Embryonic facial prominence (tissue), 1 donor: ENCODE data around the gene HLA-DOA.
A peak's percentile ranks its signal among the peaks of the same experiment; 100 is the strongest.

Experiments used
- DNase-seq: peaks from one replicate; pipeline ENCODE4 v3.0.0-alpha.2; 2016; ENCODE audit errors: extremely low spot score

Gene HLA-DOA

DNA sequence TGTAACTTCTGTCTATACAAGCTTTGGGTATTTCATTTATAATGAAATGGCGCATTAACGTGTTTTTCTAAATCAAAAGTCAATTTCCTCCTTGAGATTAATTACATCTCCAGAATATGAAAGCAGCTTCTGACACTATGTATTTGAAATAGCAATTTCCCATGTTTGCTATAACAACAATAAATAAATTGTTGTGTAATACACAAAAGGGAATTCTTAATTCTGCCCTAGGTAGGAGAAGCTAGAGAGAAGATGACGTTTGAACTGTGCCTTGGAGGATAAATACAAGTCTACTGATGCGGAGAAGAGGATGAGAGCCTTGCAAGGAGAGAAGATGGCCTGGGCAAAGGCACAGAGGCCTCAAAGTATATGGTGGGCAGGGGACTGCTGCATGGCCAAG lies 7.6 kb upstream of the HLA-DOA start:
- DNase-seq: no peak

DNA sequence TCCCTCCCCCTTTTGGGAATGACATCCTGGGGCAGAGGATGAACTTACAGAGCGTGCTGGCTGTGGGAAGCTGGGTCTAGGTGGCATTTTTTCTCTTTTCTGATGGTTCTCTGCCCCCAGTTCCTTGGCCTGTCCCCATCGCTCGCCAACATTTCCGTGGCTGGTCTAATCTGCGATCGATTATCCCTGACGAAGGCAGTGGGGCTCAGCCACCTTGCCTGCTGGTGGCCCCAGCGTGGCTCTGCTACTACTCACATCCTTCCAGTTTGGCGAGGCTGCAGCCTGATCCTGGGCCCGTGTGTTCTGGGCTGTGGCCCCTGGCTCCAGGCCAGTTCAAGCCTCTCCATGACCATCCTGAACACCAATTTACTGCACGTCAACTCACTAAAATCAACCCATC lies 6.4 kb upstream of the HLA-DOA start:
- no peak for DNase-seq

DNA sequence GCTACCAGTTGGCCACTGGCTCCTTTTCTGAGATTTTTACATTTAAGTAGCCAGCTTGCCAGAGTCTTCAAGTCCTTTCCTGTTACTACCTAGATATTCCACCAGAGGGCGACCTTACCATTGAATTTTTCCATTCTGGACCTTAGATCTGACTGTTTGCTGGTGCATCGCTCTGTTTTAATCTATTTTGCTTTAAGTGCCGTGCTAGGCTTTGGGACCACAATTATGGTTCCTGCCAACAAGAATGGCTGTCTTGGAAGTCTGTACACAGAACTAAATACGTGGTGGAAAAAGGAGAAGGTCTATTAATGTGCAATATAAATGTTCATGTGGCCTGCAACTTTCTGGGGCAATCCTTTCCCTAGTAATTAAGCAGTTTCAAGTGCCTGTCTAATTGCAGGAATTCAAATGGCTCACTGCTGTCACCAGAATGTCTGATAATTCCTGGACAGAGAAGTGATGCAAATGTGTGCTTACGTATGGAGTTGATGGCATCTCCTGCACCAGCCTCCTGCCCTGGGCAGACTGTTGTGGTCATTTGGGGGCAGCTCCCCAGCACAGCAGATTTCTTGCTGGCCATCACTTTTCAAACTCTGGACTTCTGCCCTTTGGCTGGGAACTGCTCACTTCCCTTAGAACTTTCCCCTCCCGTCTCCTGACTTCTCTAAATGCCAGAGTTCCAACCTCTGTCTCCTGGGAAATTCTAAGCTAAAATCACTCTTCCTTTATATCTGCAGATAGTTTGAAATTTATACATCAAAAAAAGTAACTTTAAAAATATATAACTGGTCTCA lies 5.6 kb upstream of the HLA-DOA start:
- DNase-seq: peak; percentile 81

DNA sequence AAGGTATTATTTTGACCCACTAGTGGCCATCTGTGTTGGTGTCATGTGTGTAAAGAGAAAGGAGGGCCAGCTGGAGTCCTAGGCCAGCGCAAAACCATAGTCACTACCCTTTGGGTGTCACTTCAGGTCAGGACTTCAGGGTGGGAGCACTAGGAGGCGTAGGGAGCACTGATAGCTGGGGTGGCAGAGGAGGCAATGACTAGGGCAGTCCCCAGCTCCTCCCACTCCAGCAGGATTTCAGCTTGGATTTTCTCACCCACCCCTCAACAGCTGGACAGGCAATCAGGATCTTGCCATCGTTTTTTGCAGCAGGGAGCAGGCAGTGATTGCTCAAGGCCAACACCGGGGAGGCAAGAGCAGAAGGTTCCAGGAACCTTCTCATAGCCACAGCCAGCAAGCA lies 4.2 kb upstream of the HLA-DOA start:
- no peak for DNase-seq

DNA sequence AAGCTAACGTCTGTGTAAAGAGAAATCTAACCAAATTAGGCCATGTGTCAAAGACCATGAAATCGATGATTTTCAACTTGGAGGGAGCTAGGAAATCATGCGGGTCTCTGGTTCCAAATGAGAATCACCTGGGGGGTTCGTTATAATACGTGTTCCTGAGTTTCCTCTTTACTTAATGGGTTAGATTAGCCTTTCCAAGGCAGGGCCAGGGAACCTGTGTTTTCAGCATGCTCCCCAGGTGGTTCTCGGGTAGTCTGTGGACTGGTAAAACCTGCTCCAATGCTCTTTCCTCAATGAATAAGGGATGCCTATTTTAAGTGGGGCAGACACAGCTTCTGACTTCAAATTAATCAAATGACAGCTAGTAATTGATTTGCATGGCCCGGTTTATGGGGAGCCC lies 965 bp upstream of the HLA-DOA start:
- no peak for DNase-seq

DNA sequence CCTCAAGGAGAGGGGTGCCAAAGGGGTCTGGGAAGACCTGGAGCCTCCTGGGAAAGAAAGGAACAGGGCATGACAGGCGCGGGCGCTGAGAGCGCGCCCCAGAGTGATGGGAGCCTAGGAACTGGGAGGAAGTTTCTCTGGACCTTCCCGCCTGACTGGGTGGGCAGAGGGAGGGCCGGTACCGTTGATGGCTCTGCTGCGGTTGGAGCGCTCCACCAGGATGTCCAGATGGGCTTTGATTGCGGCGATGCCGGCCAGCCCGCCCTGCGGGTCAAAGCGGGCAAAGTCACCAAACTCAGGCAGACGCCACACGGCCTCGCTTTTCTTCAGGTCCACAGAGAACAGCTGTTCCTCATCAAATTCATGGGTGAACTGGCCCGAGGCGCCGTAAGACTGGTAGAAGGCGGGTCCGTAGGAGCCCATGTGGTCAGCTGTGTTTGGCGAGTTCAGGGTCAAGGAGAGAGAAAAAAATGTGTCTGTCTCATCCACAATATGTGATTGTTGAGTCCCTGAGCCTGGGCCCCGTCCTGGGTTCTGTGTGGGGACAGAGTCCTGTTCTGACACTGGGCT lies 1.5 kb downstream of the HLA-DOA start:
- DNase-seq: no peak

DNA sequence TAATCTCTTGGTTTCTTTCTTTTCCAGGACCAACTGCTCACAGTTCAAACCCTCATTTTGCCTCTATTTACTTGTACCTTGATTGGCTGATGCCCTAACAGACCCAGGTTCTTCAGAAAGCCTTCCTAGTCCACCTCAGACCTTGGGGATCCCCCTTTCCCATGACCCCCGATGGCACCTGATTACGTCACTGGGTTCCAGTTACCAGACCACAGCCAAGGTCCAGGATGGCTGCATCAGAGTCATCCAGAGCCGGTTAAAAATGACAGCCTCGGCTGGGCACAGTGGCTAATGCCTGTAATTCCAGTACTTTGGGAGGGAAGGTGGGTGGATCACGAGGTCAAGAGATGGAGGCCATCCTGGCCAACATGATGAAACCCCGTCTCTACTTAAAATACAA lies 4.5 kb downstream of the HLA-DOA start:
- no peak for DNase-seq

DNA sequence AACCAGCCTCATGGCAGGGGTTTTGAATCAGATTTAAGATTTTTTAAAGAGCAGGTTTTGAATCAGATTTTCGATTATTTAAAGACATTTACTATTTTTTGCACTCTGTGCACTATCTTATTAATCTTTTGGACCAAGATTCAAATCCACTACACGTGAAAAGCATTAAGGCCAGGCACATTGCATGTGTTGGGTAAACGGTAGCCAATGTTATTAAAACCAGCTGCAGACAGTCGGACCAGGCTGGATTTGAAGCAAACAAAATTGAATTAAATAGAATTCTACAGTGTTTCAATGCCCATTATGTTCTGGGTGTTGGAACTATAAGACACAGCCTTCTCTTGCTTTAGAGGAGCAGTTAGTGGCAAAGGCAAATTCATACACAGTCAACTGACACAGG lies 7.7 kb downstream of the HLA-DOA start:
- DNase-seq: no peak

DNA sequence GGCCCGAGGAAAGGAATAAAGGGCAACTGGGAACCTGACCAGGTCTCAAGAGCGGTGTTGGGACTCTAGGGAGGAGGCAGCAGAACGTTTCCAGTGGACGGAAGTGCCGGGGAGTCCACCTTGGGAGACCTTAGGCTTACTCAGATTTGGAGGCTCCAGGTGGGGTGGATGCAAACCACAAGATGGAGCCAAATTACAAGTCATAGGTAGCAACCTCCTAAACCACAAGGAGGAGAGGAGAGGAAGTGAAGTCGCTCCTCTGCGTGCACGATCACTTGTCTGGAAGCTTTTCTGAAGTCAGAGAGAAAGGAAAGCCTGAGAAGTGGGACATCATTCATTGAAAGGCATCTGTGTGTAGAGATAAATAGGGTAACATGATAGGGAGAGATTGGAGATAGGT lies 9.3 kb downstream of the HLA-DOA start:
- DNase-seq: peak; percentile 36

DNA sequence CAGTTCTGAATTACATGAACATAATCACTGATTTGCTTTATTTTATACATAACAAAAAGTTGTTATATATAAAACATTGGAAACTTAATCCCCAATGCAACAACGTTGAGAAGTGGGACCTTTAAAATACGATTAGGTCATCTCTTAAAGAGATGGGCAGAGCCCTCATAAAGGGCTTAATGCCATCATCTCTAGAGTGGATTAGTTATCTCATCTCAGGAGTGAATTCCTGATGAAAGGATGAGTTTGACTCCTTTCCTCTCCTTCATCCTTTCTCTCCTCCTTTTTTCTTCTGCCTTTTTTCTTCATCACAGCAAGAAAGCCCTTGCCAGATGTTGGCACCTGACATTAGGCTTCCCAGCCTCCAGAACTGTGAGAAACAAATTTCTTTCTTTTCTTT lies 13.9 kb downstream of the HLA-DOA start:
- DNase-seq: no peak

DNA sequence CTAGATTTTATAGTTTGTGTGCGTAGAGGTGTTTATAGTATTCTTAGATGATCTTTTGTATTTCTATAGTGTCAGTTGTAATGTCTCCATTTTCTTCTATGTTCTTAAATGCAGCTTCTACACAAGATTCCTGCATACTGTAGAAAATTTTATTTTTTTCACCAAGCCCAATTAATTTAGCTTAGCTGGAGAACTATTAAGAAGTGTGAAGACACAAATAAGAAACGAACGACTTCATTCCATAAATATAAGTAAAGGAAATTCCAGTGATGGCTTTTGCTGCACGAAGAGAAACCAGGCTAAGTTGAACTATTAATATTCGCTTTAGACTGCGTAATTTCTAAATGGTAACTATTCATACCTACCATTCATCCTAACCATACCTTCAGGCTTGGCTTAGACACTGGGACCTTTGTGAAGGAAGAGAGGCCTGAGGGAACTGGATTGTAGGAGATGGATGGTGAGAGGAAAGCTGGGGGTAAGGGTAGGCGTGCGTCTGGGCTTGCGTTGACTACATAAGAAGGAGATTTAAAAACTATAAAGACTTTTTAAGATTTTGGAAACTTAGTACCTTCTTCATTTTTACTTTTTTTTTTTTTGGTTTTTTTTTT lies 15.9 kb downstream of the HLA-DOA start:
- no peak for DNase-seq

DNA sequence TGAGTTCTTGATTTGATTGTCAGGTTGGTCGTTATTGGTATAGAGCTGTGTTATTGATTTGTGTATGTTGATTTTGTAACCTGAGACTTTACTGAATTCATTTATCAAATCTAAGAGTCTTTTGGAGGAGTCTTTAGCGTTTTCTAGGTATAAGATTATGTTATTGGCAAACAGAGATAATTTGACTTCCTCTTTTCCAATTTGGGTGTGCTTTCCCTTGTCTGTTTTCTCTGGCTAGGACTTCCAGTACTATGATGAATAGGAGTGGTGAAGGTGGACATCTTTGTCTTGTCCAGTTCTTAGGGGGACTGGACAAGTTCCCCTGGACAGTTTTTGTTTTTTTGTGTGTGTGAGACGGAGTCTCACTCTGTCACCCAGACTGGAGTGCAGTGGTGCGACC lies 17.4 kb downstream of the HLA-DOA start:
- no peak for DNase-seq

DNA sequence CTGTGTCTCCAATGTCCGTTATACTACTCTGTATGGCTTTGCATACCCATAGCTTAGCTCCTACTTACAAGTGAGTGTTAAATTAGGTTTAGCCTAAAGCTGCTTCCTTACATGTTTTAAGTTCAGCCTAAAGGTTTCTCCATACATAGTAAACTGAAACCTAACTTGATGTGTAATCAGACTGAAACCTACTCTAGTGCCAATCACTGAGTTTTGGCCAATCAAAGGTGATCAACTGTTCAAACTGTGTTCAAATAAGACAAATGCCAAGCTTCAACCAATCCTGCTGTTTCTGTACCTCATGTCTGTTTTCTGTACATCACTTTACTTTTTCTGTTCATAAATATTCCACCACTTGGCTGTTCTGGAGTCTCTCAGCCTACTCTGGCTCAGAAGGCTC lies 20.0 kb downstream of the HLA-DOA start:
- no peak for DNase-seq

DNA sequence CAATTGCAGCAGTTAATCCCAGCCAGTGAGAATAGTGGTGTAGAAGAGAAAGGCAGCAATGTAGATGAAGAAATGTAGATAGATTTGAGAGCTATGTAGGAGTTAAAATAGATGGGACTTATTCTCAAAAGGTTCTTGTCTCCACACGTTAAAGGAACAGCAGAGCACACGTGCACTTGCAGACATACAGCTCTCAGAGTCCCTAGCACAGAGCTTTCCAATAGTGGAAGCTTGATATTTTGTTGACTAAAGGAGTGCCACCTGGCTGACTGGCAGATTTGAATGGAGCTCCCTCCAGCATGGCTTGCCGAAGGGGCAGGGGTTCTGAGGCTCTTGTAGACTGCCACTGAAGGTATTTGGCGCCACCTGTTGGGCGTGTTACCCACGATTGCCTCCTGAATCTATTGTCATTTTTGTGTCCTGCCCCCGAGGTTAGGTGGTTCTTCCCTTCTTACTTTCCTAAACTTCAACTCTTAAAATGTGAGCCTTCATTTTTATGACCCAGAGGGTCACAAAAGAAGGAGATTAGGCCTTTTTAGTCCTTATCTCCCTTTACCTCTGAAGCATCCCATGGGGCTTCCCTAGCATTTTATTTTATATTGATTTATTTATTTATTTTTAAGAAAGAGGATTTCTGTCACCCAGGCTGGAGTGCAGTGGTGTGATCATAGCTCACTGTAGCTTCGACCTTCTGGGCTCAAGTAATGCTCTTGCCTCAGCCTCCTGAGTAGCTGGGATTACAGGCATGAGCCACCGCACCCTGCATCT lies 24.6 kb downstream of the HLA-DOA start:
- peak; percentile 48 for DNase-seq

DNA sequence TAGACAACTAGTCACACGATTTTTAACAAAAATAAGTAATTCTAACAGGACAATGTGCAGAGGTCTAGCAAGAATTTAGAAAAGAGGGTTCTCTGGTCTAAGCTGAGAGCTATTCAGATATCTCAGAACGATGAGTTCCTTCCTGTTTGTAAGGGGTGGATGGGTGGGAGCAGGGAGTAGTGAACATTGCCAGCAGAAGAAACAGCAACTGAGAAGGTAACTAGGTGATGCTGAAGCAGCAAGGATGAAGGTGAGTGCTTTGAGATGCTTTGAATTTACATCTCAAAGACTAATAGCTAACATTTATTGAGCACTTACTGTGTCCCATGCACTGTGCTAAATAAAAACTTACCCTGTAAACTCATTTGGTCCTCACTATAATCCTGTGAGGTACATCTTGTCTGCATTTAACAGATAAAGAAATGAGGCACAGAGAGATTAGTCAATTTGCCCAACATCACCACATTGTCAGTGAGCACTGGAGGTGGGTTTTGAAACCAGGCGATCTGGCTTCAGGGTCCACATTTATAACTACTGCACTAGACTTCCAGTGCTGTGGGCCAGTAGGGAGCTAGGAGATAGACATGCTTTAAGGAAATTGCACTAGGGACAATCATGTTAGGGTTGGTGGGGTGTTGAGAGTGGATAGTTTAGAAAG lies 25.3 kb downstream of the HLA-DOA start:
- DNase-seq: no peak

DNA sequence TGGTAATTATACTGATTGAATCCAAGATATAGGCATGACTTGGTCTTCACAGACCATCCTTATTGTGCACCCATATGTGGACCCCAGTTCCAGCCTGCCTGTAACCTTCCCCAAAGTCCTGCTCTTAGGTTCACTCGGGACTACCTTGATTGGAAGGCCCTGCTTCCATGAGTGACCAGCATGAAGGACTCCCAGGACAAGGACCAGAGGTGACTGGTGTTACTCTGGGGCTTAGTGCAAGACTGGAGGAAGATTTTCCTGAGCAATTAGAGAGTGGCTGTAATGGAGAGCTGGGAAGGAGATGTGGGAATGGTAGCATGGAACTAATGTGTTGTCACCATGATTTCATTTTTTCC lies 25.9 kb downstream of the HLA-DOA start:
- DNase-seq: no peak

DNA sequence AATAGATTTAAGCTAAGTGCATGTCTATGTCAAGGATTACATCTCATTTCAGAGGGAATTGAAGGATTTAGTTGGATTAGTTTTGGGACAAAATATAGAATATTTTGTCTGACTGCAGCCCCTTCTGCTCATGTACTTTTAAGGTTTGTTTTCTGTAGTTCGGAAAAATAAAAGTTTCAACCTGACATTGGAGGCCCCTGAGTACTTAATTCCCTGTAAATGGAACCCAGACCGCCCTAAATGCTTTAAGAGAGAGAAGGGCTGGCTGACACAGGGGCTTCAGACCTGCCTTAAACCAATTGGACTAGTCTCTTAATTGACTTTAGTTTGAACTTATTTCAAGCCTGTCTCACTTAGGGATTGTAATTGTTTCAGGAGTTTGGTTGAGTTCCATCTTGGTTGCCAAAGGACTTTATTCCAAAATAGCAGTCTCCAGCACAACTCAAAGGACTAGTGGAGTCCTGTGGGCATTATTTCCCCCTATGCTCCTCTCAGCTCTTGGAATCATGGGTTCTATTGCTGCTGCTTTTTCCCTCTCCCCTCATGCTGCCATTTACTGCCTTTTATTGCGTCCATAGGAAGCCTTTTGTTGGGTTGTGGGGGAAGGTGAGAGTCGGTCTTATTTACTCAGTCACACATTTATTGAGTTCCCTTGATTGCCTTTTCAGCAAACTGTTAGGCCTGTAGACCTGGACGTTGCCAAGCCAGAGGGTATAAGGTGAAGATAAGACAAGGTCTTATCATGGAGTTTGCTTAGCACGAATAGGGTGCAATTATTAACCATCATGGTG lies 26.5 kb downstream of the HLA-DOA start:
- no peak for DNase-seq

DNA sequence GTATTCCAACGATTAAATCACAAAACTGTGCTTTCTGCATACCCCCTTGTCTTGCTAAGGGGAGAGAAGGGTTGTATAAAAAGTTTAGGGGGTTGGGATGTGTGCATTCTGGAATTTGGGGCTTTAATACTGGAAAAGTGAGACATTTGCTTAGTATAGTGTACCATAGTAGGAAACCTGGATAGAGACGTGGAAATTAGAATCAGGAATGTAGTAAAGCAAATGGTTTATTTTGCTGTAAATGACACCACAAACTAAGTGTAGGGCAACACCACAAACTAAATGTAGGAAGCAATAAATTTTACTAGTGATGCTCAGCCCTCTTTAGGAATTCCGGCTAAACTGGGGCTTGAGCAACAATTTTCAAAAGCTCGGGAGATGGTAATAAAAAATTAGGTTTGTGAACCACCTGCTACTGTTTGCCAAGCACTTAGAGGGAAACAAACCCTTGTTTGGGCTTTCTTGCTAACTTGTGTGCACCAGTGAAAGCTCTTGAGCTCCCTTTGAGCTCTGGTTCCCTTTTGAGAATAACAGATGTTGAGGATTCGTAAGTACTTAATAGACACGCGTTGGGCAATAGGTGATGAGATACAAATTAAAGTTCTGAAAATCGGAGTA lies 27.2 kb downstream of the HLA-DOA start:
- DNase-seq: no peak

DNA sequence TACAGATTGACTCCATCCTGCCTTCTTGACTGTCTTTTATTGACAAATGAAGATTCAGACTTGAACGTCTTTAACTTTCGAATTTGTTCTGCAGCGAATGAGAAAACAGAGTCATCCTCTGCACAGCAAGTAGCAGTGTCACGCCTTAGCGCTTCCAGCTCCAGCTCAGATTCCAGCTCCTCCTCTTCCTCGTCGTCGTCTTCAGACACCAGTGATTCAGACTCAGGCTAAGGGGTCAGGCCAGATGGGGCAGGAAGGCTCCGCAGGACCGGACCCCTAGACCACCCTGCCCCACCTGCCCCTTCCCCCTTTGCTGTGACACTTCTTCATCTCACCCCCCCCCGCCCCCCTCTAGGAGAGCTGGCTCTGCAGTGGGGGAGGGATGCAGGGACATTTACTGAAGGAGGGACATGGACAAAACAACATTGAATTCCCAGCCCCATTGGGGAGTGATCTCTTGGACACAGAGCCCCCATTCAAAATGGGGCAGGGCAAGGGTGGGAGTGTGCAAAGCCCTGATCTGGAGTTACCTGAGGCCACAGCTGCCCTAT lies 28.8 kb downstream of the HLA-DOA start:
- no peak for DNase-seq

DNA sequence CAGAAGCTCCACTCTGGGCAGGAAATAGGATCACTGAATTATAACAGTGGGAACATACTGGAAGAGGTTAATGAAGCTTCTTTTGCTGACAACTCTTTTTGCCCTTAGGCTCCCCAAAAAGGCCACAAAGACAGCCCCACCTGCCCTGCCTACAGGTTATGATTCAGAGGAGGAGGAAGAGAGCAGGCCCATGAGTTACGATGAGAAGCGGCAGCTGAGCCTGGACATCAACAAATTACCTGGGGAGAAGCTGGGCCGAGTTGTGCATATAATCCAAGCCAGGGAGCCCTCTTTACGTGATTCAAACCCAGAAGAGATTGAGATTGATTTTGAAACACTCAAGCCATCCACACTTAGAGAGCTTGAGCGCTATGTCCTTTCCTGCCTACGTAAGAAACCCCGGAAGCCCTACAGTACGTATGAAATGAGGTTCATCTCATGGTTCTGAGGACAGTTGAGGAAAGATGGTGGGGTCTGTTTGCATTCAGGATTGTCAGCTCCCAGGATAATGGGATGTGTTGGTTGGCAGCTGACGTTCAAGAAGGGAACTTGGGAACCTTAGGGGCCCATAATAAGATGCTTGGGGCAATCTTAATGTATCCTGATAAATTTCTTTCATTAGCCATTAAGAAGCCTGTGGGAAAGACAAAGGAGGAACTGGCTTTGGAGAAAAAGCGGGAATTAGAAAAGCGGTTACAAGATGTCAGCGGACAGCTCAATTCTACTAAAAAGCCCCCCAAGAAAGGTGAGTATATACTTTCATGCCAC lies 29.5 kb downstream of the HLA-DOA start:
- DNase-seq: no peak
